C1 segment of cervical spinal cord (tissue), 14 donors: ENCODE measurements around the gene XRCC5.

Experiments
- DNase-seq, 14 donors: peaks; one replicate each; lab custom pipeline; 2025; lab: John Stamatoyannopoulos, UW

XRCC5 gene

DNA sequence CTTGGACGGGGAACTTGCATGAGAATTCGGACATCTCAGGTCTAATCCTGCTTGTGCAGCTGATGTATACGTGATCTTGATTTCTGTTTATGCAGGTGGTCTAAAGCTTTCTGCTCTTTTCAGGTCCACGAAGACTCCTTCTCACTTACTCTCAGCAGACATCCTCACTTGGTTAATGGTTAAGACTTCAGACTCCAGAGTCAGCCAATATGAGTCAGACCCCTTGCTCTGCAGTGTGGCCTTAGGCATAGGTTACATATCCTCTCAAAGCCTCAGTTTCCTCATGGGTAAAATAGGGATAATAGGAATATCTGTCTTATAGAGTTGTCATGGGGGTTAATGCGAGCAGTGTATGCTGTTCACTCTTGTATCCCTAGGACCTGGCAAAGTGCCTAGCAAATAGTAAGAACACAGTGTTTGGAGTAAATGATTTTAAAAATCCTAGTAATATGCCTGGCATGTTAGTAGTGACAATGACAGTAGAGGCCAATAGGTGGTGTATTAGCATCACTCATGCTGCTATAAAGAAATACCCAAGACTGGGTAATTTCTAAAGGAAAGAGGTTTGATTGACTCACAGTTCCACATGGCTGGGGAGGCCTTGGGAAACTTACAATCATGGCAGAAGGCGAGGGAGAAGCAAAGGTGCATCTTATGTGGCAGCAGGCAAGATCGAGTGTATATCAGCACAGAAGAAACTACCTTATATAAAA lies 42.3 kb downstream of the XRCC5 start:
- DNase-seq, result no peak

DNA sequence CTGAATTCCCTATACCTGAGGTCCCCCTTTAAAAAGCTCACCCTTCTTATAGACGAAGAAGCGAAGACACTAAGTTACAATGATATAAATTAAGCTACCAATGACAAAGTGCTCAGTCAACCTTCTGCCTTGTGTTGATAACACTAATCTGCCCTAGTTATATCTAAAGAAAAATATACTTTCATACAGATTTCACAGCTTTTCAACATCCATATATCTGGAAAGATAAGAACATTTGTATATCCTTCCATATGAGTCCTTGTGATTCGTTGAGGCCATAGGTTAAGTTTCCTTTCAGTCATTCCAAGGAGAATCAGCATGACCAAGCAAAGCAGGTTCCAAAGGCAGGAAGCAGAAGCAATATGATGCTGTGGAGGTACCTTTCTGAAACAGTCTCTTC lies 46.8 kb downstream of the XRCC5 start:
- no peak for DNase-seq

DNA sequence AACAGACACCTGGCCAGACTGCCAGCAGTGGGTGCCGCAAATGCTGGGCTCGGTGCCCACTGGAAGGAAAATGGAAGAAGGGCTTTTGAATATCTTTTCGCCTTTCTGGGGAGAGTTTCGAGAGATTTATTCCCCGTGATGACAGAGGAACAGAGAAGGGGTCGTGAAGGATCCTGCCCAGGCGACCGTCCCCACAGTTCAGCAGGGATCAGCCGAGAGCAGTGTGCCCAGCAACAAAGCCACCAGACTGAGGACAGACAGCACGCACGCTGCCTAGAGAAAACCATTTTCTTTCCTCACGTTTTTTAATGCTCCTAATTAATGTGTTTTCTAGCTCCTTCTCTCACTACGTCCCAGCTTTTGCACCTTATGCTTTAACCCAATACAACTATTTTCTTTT lies 47.7 kb downstream of the XRCC5 start:
- DNase-seq, result no peak

DNA sequence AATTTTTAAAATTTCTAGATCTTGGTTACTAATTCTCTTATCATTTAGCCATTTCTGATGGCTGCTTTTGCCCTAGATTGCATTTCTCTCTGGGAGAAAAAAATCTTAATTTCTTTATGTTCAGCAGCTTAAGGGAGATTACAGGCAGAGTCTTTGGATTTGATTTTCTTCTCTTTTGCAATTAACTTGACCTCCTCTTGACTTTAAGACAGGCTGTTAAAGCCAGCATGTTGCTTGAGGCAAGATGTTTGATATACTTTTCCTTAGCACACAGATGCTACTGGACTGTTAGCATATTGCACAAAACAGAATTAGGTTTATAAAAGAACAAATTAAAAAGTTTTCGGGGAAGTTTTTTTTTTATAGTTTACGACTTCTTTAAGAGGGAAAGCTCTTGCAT lies 50.0 kb downstream of the XRCC5 start:
- no peak for DNase-seq

DNA sequence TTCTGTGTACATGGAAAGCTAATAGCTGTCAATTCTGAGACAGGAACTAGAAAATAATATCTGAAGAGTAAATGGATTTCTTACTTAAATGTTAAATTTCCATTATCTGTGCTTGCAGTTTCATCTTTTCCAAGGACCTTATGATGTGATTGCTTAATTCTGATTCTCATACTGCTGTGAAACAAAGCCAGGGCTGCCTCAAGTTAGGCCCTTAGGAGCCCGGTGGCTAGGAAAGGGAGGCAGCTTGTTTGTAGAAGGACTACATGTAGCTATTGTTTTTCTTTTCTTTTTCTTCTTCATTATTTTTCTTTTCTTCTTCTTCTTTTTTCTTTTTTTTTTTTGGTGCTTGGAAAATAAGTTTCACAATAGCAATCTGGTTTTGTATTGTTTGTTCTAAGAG lies 50.5 kb downstream of the XRCC5 start:
- DNase-seq, result no peak

- no peak for DNase-seq
Measured at GRCh38 chr2:216160786-216161185, 51.6 kb downstream of the XRCC5 start.

GRCh38 chr2:216161967-216162366 lies 52.8 kb downstream of the XRCC5 start:
- no peak for DNase-seq

DNA sequence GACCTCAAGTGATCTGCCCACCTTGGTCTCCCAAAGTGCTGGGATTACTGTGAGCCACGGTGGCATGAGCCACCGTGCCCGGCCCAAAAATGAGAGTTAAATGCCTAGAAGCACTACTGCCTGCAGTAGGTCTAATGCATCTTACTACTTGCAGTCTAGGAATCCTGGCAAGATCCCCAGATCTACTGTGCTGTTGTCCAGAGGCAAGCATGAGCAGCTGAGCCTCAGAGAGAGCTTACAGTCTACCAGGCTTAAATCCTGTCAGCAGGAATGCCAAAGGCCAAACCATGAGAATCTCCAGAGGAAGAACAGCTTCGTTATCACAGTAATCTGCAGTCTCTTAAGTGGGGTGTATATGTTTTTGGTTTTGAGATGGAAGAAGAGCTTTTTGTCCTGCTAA lies 54.4 kb downstream of the XRCC5 start:
- no peak for DNase-seq

DNA sequence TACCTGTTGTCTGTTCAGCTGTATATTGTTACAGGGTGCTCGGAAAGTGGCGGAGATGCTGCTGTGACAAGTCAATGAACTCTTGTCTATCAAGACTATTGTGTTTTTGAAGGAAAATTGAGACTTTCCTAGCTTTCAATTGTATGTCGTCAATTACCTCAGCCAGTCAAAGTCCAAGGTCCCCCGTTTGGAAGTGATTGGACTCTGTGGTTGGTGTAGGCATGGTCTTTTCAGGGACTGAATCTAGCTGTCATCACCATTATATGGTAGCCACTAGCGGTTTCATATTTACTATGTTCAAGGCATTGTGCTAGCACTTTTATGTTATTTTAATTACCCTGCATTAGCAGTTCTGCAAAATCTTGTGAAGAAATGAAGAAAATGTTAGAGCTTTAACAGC lies 54.9 kb downstream of the XRCC5 start:
- no peak for DNase-seq

GRCh38 chr2:216164576-216164975 lies 55.4 kb downstream of the XRCC5 start:
- no peak for DNase-seq

DNA sequence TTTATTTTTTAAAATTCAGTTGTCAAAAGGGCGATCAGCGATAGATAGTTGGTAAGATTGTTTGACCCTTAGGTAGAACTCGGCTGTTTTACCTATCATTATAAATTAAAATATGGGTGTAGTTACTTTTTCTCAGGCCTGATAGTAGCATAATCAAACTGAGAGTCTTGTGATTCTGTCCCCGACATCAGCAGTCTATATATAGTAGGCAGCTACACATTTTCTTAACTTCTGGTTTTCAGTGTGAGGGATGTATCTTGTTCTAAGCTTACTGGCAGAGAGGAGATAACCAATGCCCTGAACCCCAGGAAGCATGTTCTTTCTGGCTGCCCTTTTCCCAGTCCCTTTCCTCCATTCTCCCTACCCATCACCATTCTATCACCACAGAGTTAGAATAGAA lies 56.6 kb downstream of the XRCC5 start:
- DNase-seq, result no peak

DNA sequence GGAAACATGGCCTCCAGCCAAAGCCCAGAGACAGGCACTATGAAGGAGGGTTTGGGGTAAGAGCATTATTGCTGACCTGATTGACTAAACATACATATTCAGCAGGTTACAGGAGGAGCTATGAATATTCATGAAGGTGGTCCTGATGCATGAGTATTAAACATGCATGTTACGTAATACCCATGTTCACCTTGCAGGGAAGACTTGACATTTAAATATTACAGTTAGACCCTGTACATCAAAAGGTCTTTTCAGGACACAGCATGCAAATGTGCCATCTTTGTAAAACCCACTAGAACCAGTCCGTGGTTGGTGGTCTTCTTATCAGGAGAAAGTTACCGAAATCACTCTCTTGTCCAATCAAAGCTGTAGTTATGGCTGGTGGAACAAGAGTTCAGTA lies 59.9 kb downstream of the XRCC5 start:
- no peak for DNase-seq

GRCh38 chr2:216170076-216170763 lies 61.1 kb downstream of the XRCC5 start:
- DNase-seq, result no peak

DNA sequence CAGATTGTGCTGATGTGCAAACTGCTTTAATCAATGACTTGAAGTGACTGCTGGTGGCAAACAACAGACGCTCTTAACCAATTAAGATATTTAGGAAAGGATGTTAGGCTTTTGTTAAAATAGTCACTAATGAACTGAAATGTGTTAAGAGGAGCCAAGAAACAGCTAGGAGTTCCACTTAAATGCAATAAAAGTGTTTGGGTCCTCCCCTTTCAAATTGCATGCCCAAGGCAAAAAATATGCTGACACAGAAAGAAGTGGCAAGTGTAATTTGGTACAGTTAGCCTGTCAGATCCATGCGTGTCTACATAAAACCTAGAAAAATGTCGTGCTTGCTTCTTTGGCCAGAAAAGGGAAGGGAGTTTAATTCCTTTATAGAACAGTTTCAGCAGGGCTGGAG lies 61.9 kb downstream of the XRCC5 start:
- DNase-seq, result no peak

- DNase-seq, result no peak
Measured at GRCh38 chr2:216172493-216172892, 63.3 kb downstream of the XRCC5 start.

DNA sequence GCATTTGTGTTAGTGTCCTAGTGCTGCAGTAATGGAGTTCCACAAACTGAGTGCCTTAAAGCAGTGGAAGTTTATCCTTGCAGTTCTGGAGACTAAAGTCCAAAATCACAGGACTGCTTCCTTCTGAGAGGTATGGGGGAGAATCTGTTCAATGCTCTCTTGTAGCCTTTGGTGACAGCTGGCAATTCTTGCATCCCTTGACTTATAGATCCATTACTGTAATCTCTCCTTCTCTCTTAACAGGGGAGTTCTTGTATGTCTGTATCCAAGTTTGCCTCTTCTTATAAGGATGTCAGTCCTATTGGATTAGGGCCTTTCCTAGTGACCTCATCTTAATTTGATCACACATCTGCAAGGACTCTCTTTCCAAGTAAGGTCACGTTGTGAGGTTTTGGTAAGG lies 69.9 kb downstream of the XRCC5 start:
- no peak for DNase-seq

- no peak for DNase-seq
Measured at GRCh38 chr2:216181351-216181750, 72.2 kb downstream of the XRCC5 start.

DNA sequence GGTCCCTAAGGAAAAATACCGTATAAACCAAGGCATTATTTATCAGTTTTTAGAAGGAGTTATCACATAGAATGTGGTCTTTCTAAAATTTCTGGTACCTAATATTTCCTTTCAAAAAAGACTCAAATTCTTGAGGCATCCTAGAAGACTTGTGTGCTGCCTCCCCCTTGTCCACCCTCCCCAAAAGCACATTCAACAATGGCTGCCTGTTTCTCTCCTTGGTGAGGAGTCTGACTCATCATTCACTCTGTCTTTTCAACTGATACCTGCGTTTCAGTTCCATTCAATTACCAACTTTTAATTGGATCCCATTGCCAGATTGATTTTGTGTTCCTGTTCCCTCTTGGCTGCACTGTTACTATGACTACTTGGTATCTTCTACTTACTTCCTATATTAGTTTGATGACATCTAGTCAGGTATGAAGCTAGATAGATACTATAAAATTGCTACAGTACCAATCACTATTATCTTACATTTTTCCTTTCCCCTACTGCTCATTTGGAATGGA lies 72.9 kb downstream of the XRCC5 start:
- no peak for DNase-seq

DNA sequence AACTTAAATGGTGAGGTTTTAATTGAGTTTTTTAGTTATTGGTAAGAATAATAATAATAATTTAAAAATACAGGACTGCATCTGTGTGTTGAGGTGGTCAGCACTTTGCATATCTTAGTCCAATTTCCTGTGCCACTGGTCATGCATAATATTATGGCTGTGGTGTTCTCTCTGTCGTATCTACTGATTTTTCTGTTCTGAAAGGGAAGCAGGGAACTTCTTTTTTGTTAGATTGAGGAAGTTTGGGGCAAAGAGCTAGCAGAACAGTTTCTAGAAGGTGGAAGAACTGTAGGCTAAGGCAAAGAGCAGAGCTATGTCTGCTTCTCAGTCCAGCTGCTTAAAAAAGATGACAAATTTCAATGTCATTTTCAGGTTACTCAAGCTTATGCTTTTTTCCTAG lies 74.3 kb downstream of the XRCC5 start:
- DNase-seq, result no peak

GRCh38 chr2:216188559-216188850 lies 79.4 kb downstream of the XRCC5 start:
- DNase-seq, result no peak

DNA sequence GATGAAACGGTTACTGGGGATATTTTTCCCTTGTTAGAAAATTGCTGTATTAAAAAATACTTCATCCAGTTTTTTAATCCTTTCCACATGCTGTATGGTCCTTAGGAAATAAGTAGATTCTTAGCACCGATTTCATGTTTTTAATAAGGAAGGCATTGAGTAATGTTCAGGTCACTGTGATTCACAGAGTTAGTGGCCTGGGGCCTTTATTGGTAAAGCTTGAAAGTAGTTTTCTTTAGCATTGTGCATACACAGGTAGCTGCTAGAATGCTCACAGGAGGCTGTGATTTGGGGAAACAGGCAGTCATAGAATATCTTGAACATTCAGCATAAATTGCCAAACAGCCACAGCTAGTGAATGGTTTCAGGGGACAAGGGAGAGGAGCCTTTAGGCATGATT lies 79.8 kb downstream of the XRCC5 start:
- no peak for DNase-seq

GRCh38 chr2:216189410-216189809 lies 80.3 kb downstream of the XRCC5 start:
- DNase-seq, result no peak

- no peak for DNase-seq
Measured at GRCh38 chr2:216192181-216192580, 83.0 kb downstream of the XRCC5 start.

- no peak for DNase-seq
Measured at GRCh38 chr2:216192931-216193330, 83.8 kb downstream of the XRCC5 start.
